IMR-90 (cell line): Measurements from ENCODE around the gene TMEM63C. TPM values are rescaled to one million over a fixed set of nuclear protein-coding genes. Genes with fewer than 3 reads are reported as not detected.

Experiments used
- ATAC-seq: fragments of 200-7000 bp; cut with Tn5 transposase; 2 replicates; pipeline ENCODE4 v1.9.1; 2020; ENCODE audit warnings: low read depth, mild to moderate bottlenecking, moderate library complexity
- BruUV-seq: library from RNA; stranded (reverse); fragments of 400-500 nt; replicated peaks from 2 replicates; lab custom pipeline; 2021; lab: Mats Ljungman, UMichigan
- CTCF ChIA-PET: fragments of 300-600 bp; formaldehyde crosslinking; extraction: SDS; loops from one replicate; lab custom pipeline; 2021; ENCODE audit warnings: antibody characterized with exemption; lab: Yijun Ruan, JAX
- POLR2A ChIA-PET: fragments of 300-600 bp; sonication (Branson Sonifier 250); formaldehyde crosslinking; loops from one replicate; lab custom pipeline; 2022; ENCODE audit warnings: antibody characterized with exemption; ENCODE audit not compliant: unreplicated experiment; lab: Charles Lee
- DNase-seq: peaks from one replicate; pipeline ENCODE4 v3.0.0; 2013
- H2AFZ ChIP-seq: replicated peaks from 2 replicates; pipeline ENCODE3; 2013; ENCODE audit warnings: low read length, mild to moderate bottlenecking; ENCODE audit not compliant: poor library complexity
- H2AK5ac ChIP-seq: 2 replicates; pipeline ENCODE4 v1.6.1; 2013; ENCODE audit warnings: low read depth, low read length, inconsistent platforms
- H2AK9ac ChIP-seq: replicated peaks from 2 replicates; pipeline ENCODE3; 2013; ENCODE audit warnings: mild to moderate bottlenecking, low read depth, low read length, moderate library complexity; ENCODE audit not compliant: poor library complexity
- H2BK120ac ChIP-seq: 2 replicates; pipeline ENCODE4 v1.6.1; 2013; ENCODE audit warnings: low read depth, low read length, inconsistent platforms
- H2BK15ac ChIP-seq: 3 replicates; pipeline ENCODE4 v1.6.1; 2013; ENCODE audit warnings: low read depth, low read length, inconsistent platforms
- H2BK20ac ChIP-seq: 2 replicates; pipeline ENCODE4 v1.6.1; 2013; ENCODE audit warnings: low read depth, mild to moderate bottlenecking, inconsistent platforms, low read length, moderate library complexity
- H2BK5ac ChIP-seq: 2 replicates; pipeline ENCODE4 v1.6.1; 2013; ENCODE audit warnings: mild to moderate bottlenecking, low read depth, low read length, inconsistent platforms; ENCODE audit not compliant: poor library complexity, severe bottlenecking
- H3K14ac ChIP-seq: replicated peaks from 2 replicates; pipeline ENCODE4 v1.6.1; 2013; ENCODE audit warnings: low read depth, low read length, inconsistent platforms
- H3K18ac ChIP-seq: 2 replicates; pipeline ENCODE4 v1.6.1; 2013; ENCODE audit warnings: low read depth, low read length, control low read depth
- H3K23ac ChIP-seq: 2 replicates; pipeline ENCODE4 v1.6.1; 2013; ENCODE audit warnings: low read depth, low read length, inconsistent platforms
- H3K27ac ChIP-seq: 2 replicates; pipeline ENCODE4 v1.5.1; 2013; ENCODE audit warnings: mild to moderate bottlenecking, control low read depth, low read length; ENCODE audit not compliant: insufficient read depth
- H3K27me3 ChIP-seq: 2 replicates; pipeline ENCODE4 v1.6.1; 2013; ENCODE audit warnings: low read length; ENCODE audit not compliant: control insufficient read depth, insufficient read depth
- H3K36me3 ChIP-seq: 2 replicates; pipeline ENCODE4 v1.6.1; 2013; ENCODE audit warnings: low read length, mixed read lengths; ENCODE audit not compliant: control insufficient read depth, insufficient read depth
- H3K4ac ChIP-seq: 2 replicates; pipeline ENCODE4 v1.6.1; 2013; ENCODE audit warnings: low read depth, low read length, inconsistent platforms
- H3K4me1 ChIP-seq: 2 replicates; pipeline ENCODE4 v1.6.1; 2013; ENCODE audit warnings: low read length, mixed read lengths; ENCODE audit not compliant: control insufficient read depth, insufficient read depth
- H3K4me2 ChIP-seq: 2 replicates; pipeline ENCODE4 v1.6.1; 2013; ENCODE audit warnings: low read depth, mild to moderate bottlenecking, control low read depth, low read length, moderate library complexity
- H3K4me3 ChIP-seq: 2 replicates; pipeline ENCODE4 v1.5.1; 2013; ENCODE audit warnings: low read depth, mild to moderate bottlenecking, control low read depth, low read length, moderate library complexity; ENCODE audit not compliant: insufficient read depth
- H3K56ac ChIP-seq: 2 replicates; pipeline ENCODE4 v1.6.1; 2013; ENCODE audit warnings: low read length, inconsistent platforms; ENCODE audit not compliant: insufficient read depth; ENCODE audit errors: extremely low read depth
- H3K79me1 ChIP-seq, 2 experiments: 2 replicates each; pipeline ENCODE4 v1.6.1; 2013; ENCODE audit warnings: low read length in 2 of 2, inconsistent platforms in 1 of 2, low read depth in 1 of 2
- H3K9ac ChIP-seq: 2 replicates; pipeline ENCODE4 v1.6.1; 2013; ENCODE audit warnings: low read depth, low read length, control low read depth
- H3K9me1 ChIP-seq: 2 replicates; pipeline ENCODE4 v1.6.1; 2013; ENCODE audit warnings: low read length, inconsistent platforms; ENCODE audit not compliant: insufficient read depth
- H3K9me3 ChIP-seq: 2 replicates; pipeline ENCODE4 v1.6.1; 2013; ENCODE audit warnings: low read length; ENCODE audit not compliant: control insufficient read depth, insufficient read depth
- H4K20me1 ChIP-seq: 2 replicates; pipeline ENCODE4 v1.6.1; 2013; ENCODE audit warnings: low read length, inconsistent platforms; ENCODE audit not compliant: insufficient read depth
- H4K5ac ChIP-seq: 2 replicates; pipeline ENCODE4 v1.6.1; 2013; ENCODE audit warnings: mild to moderate bottlenecking, low read depth, low read length, control low read depth
- H4K8ac ChIP-seq, 2 experiments: 2 replicates each; pipeline ENCODE4 v1.6.1; 2013; ENCODE audit warnings: low read depth in 2 of 2, low read length in 2 of 2, control low read depth in 1 of 2, inconsistent platforms in 1 of 2
- H4K91ac ChIP-seq: 2 replicates; pipeline ENCODE4 v1.6.1; 2013; ENCODE audit warnings: low read depth, low read length, inconsistent platforms; ENCODE audit not compliant: insufficient read depth
- BHLHE40 ChIP-seq: fragments of 150-350 bp; IDR thresholded peaks from 2 replicates; pipeline ENCODE4 v1.6.1; 2016; ENCODE audit warnings: mild to moderate bottlenecking, low read depth, low read length
- CHD1 ChIP-seq: IDR thresholded peaks from 2 replicates; pipeline ENCODE4 v1.6.1; 2012; ENCODE audit warnings: low read depth, low read length, improper control_type of control experiment
- CTCF ChIP-seq: conservative IDR thresholded peaks from 2 replicates; pipeline ENCODE4 v1.5.1; 2012; ENCODE audit warnings: mild to moderate bottlenecking, low read depth, low read length, improper control_type of control experiment
- MXI1 ChIP-seq: IDR thresholded peaks from 2 replicates; pipeline ENCODE4 v1.6.1; 2012; ENCODE audit warnings: low read depth, mild to moderate bottlenecking, low read length, moderate library complexity, borderline replicate concordance
- NFE2L2 ChIP-seq: fragments of 150-350 bp; IDR thresholded peaks from 2 replicates; pipeline ENCODE4 v1.6.1; 2016; ENCODE audit warnings: low read depth, mild to moderate bottlenecking, low read length
- RAD21 ChIP-seq: IDR thresholded peaks from 2 replicates; pipeline ENCODE4 v1.6.1; 2012; ENCODE audit warnings: low read length, improper control_type of control experiment
- RFX5 ChIP-seq: IDR thresholded peaks from 2 replicates; pipeline ENCODE4 v1.8.0; 2012; ENCODE audit warnings: low read depth, mild to moderate bottlenecking, low read length, moderate library complexity
- WGBS, 2 experiments: methylation state at CpG; one replicate each; pipeline versions ENCODE4 v1.1.5 to v1.1.7; 2013; ENCODE audit warnings: missing lambda C conversion rate in 2 of 2; ENCODE audit not compliant: insufficient read length in 1 of 2; ENCODE audit errors: extremely low coverage in 2 of 2; 5-methylcytosine and 5-hydroxymethylcytosine counted together
- dilution Hi-C: fragments of 300-500 bp; cut with HindIII; formaldehyde crosslinking; loops from one replicate; pipeline ENCODE4 v1.14.3; 2018; ENCODE audit warnings: low sequenced_read_pairs; ENCODE audit not compliant: unreplicated experiment
- in situ Hi-C: fragments of 300-500 bp; cut with MboI; formaldehyde crosslinking; loops from 3 replicates; pipeline ENCODE4 v1.14.3; 2019; ENCODE audit warnings: low sequenced_read_pairs, inconsistent platforms, mixed read lengths
- intact Hi-C: fragments of 100-400 bp; cut with micrococcal nuclease; formaldehyde crosslinking; loops from 2 replicates; pipeline ENCODE4 v1.10.0; 2022
- polyA plus RNA-seq, 3 experiments: library from polyadenylated mRNA; depleted of rRNA; stranded (reverse); fragments of >200 nt; gene quantifications; 2 replicates each; pipeline ENCODE4 v1.2.3, GENCODE V29; 2012; ENCODE audit warnings: low replicate concordance in 1 of 3
- total RNA-seq: library from RNA; depleted of rRNA; stranded (reverse); fragments of >200 nt; gene quantifications from 2 replicates; pipeline ENCODE4 v1.2.3, GENCODE V29; 2012

TMEM63C gene
- total and polyA plus RNA-seq, 2 of the 4 experiments (the other 2 are of a cell fraction) = under 0.01 TPM; not detected in 1

DNA sequence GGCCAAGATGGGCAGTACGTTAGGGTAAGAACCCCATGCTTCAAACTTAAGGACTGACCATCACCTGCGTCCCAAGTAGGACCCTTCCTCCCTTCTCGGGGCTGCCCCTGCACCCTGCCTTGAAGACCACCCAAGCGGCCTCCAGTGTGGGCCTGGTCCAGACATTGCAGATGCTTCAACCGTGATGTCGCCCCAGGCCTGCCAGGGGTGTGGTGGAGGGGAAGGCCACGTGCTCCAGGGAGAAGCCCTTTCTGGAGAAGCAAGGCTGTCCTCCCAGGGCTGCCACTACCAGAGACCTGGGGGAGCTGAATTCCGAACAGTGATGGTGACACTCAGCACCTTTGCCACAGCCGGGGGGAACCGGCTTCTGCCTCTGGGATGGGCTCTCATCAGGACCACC, 76.1 kb downstream of the TMEM63C start (continued):
- TF ChIP-seq CTCF (no peak), RFX5 (no peak)

- intact Hi-C loops = no loop called here
- no peaks in the 10 kb centered on the region for H4K20me1 ChIP-seq
- H3K27ac ChIP-seq = no peak overlapping the region
- WGBS, 2 experiments = no CpG with 5 or more reads among the region's 5 CpGs
- H2AK5ac ChIP-seq = no peak overlapping the region
- no peak overlapping the region for H3K56ac ChIP-seq
- H3K4me2 ChIP-seq = no peak overlapping the region
- no peak overlapping the region for H4K8ac ChIP-seq
- H3K27me3 ChIP-seq = peaks cover 26% of the 10 kb centered on the region
- H4K91ac ChIP-seq = no peak overlapping the region
- no peak overlapping the region for H2BK120ac ChIP-seq
- H2AFZ ChIP-seq = no peak overlapping the region
- H3K4ac ChIP-seq = no peak overlapping the region
- ATAC-seq (no peak), DNase-seq (no peak)
- no peak overlapping the region for H3K9ac ChIP-seq
- TF ChIP-seq MXI1 (no peak), CTCF (no peak), NFE2L2 (no peak), RFX5 (no peak), CHD1 (no peak), RAD21 (no peak), BHLHE40 (no peak)
- H3K4me1 ChIP-seq = no peaks in the 10 kb centered on the region
- no peaks in the 10 kb centered on the region for H3K79me1 ChIP-seq
- H2BK5ac ChIP-seq = no peak overlapping the region
- dilution Hi-C loops = no loop called here
- no peak overlapping the region for H3K4me3 ChIP-seq
- no peak overlapping the region for H2BK20ac ChIP-seq
- H3K36me3 ChIP-seq = no peaks in the 10 kb centered on the region
- H3K18ac ChIP-seq = no peak overlapping the region
- H3K23ac ChIP-seq = no peak overlapping the region
- no peak overlapping the region for H4K5ac ChIP-seq
- ChIA-PET POLR2A (no interaction called here), CTCF (no interaction called here)
- H2AK9ac ChIP-seq = no peak overlapping the region
- H3K9me1 ChIP-seq = no peaks in the 10 kb centered on the region
- H2BK15ac ChIP-seq = no peak overlapping the region
- no peak overlapping the region for H3K14ac ChIP-seq
- in situ Hi-C loops = no loop called here
- BruUV-seq = no TSS peak
- H3K9me3 ChIP-seq = no peaks in the 10 kb centered on the region
These were observed 77.0 kb downstream of the TMEM63C start for GRCh38 chr14:77258566-77258965.
